ENCODE measurements around the gene PRRC2B. TPM values are rescaled to one million over a fixed set of nuclear protein-coding genes. Genes with fewer than 3 reads are reported as not detected.
A peak's percentile ranks its signal among the peaks of the same experiment; 100 is the strongest.

Gene PRRC2B
- total and polyA plus RNA-seq, 2 experiments from 2014 or later = 45.0 to 193 TPM

- no peaks in the 10 kb centered on the region for H3K27me3 ChIP-seq (ENCODE audit: insufficient read depth)
Measured at GRCh38 chr9:131487001-131487400, 93.1 kb downstream of the PRRC2B start.

More at GRCh38 chr9:131487001-131487400, 93.1 kb downstream of the PRRC2B start:
- Histone ChIP-seq H3K27ac (ENCODE audit: low read depth) (0 out of 2 replicates have a peak overlapping the region, but pooled peaks have one; percentile 63), H3K4me2 (no peak overlapping the region), H3K4me1 (ENCODE audit: insufficient read depth) (no peaks in the 10 kb centered on the region), H3F3A (replicated peaks; ENCODE audit: low read depth) (peaks cover 36% of the 10 kb centered on the region), H3K4me3 (no peak overlapping the region), H3K79me2 (replicated peaks; ENCODE audit: insufficient read depth) (no peaks in the 10 kb centered on the region; the same call in 1 of the 2 replicates), H3K36me3 (ENCODE audit: insufficient read depth) (peaks cover 55% of the 10 kb centered on the region), H3K9me2 (ENCODE audit: insufficient read depth) (no peaks in the 10 kb centered on the region), H4K20me1 (replicated peaks; ENCODE audit: insufficient read depth) (peaks cover 9% of the 10 kb centered on the region), H2AFZ (no peak overlapping the region)
- Mint-ChIP-seq H3K27me3 (ENCODE audit: insufficient read depth, low read depth, poor library complexity) (peaks cover 33% of the 10 kb centered on the region), H3K36me3 (ENCODE audit: low read depth) (peaks cover 100% of the 10 kb centered on the region), H3K9me3 (no peaks in the 10 kb centered on the region), H3K4me1 (no peaks in the 10 kb centered on the region; the same call in 2 of the 3 replicates), H3K27ac (no peak overlapping the region), H3K4me3 (no peak overlapping the region)
- DNase-seq (ENCODE audit: low spot score) = no peak
- ATAC-seq = no peak
- TF ChIP-seq ZNF114 (CRISPR knock-in tag; IDR thresholded peaks at IDR 0.05) (no peak), POLR2AphosphoS5 (IDR thresholded peaks at IDR 0.05; ENCODE audit: low read depth) (no peak; the same call in 1 of the 2 replicates), EZH2phosphoT487 (IDR thresholded peaks at IDR 0.05; ENCODE audit: unreplicated experiment) (no peak), STAT1 (IDR thresholded peaks at IDR 0.05; ENCODE audit: unreplicated experiment) (no peak), NANOG (IDR thresholded peaks at IDR 0.05; ENCODE audit: borderline replicate concordance) (no peak), ZNF331 (CRISPR knock-in tag; IDR thresholded peaks at IDR 0.05; ENCODE audit: low read depth) (no peak), JUNB (IDR thresholded peaks at IDR 0.05; ENCODE audit: unreplicated experiment) (no peak), ETS1 (IDR thresholded peaks at IDR 0.05) (no peak), CREB1 (CRISPR knock-in tag; IDR thresholded peaks at IDR 0.05; ENCODE audit: low read depth) (no peak), EZH2 (IDR thresholded peaks at IDR 0.05; ENCODE audit: low read depth, unreplicated experiment) (no peak), REST (IDR thresholded peaks at IDR 0.05; ENCODE audit: unreplicated experiment) (no peak)
- TF ChIP-seq, protein P1, sequence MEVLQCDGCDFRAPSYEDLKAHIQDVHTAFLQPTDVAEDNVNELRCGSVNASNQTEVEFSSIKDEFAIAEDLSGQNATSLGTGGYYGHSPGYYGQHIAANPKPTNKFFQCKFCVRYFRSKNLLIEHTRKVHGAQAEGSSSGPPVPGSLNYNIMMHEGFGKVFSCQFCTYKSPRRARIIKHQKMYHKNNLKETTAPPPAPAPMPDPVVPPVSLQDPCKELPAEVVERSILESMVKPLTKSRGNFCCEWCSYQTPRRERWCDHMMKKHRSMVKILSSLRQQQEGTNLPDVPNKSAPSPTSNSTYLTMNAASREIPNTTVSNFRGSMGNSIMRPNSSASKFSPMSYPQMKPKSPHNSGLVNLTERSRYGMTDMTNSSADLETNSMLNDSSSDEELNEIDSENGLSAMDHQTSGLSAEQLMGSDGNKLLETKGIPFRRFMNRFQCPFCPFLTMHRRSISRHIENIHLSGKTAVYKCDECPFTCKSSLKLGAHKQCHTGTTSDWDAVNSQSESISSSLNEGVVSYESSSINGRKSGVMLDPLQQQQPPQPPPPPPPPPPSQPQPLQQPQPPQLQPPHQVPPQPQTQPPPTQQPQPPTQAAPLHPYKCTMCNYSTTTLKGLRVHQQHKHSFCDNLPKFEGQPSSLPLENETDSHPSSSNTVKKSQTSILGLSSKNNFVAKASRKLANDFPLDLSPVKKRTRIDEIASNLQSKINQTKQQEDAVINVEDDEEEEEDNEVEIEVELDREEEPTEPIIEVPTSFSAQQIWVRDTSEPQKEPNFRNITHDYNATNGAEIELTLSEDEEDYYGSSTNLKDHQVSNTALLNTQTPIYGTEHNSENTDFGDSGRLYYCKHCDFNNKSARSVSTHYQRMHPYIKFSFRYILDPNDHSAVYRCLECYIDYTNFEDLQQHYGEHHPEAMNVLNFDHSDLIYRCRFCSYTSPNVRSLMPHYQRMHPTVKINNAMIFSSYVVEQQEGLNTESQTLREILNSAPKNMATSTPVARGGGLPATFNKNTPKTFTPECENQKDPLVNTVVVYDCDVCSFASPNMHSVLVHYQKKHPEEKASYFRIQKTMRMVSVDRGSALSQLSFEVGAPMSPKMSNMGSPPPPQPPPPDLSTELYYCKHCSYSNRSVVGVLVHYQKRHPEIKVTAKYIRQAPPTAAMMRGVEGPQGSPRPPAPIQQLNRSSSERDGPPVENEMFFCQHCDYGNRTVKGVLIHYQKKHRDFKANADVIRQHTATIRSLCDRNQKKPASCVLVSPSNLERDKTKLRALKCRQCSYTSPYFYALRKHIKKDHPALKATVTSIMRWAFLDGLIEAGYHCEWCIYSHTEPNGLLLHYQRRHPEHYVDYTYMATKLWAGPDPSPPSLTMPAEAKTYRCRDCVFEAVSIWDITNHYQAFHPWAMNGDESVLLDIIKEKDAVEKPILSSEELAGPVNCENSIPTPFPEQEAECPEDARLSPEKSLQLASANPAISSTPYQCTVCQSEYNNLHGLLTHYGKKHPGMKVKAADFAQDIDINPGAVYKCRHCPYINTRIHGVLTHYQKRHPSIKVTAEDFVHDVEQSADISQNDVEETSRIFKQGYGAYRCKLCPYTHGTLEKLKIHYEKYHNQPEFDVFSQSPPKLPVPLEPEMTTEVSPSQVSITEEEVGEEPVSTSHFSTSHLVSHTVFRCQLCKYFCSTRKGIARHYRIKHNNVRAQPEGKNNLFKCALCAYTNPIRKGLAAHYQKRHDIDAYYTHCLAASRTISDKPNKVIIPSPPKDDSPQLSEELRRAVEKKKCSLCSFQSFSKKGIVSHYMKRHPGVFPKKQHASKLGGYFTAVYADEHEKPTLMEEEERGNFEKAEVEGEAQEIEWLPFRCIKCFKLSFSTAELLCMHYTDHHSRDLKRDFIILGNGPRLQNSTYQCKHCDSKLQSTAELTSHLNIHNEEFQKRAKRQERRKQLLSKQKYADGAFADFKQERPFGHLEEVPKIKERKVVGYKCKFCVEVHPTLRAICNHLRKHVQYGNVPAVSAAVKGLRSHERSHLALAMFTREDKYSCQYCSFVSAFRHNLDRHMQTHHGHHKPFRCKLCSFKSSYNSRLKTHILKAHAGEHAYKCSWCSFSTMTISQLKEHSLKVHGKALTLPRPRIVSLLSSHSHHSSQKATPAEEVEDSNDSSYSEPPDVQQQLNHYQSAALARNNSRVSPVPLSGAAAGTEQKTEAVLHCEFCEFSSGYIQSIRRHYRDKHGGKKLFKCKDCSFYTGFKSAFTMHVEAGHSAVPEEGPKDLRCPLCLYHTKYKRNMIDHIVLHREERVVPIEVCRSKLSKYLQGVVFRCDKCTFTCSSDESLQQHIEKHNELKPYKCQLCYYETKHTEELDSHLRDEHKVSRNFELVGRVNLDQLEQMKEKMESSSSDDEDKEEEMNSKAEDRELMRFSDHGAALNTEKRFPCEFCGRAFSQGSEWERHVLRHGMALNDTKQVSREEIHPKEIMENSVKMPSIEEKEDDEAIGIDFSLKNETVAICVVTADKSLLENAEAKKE (CRISPR knock-in tag; IDR thresholded peaks at IDR 0.05) = no peak
- TF ChIP-seq, protein P2, sequence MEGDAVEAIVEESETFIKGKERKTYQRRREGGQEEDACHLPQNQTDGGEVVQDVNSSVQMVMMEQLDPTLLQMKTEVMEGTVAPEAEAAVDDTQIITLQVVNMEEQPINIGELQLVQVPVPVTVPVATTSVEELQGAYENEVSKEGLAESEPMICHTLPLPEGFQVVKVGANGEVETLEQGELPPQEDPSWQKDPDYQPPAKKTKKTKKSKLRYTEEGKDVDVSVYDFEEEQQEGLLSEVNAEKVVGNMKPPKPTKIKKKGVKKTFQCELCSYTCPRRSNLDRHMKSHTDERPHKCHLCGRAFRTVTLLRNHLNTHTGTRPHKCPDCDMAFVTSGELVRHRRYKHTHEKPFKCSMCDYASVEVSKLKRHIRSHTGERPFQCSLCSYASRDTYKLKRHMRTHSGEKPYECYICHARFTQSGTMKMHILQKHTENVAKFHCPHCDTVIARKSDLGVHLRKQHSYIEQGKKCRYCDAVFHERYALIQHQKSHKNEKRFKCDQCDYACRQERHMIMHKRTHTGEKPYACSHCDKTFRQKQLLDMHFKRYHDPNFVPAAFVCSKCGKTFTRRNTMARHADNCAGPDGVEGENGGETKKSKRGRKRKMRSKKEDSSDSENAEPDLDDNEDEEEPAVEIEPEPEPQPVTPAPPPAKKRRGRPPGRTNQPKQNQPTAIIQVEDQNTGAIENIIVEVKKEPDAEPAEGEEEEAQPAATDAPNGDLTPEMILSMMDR (conservative IDR thresholded peaks at IDR 0.05; ENCODE audit: low read depth in 2 of 2) = no peak
